Effector memory CD4-positive, alpha-beta T cell (primary cell): ENCODE results near the gene GNAQ.

Experiments
- DNase-seq, 3 donors: peaks; one replicate each; pipeline ENCODE4 v3.0.0-alpha.2; 2020
- H3K27ac ChIP-seq: 2 replicates; pipeline ENCODE4 v1.7.0; 2013; ENCODE audit warnings: mild to moderate bottlenecking, low read length, moderate library complexity; ENCODE audit not compliant: insufficient read depth, poor library complexity, severe bottlenecking
- H3K27me3 ChIP-seq: replicated peaks from 2 replicates; pipeline ENCODE4 v1.7.0; 2013; ENCODE audit warnings: mild to moderate bottlenecking, low read length; ENCODE audit not compliant: insufficient read depth, control insufficient read depth, poor library complexity, severe bottlenecking
- H3K36me3 ChIP-seq: 2 replicates; pipeline ENCODE4 v1.7.0; 2013; ENCODE audit warnings: mild to moderate bottlenecking, low read length, moderate library complexity; ENCODE audit not compliant: control insufficient read depth, insufficient read depth
- H3K4me1 ChIP-seq: 2 replicates; pipeline ENCODE4 v1.7.0; 2013; ENCODE audit warnings: low read length, mild to moderate bottlenecking; ENCODE audit not compliant: control insufficient read depth, insufficient read depth, poor library complexity, severe bottlenecking
- H3K4me3 ChIP-seq: 2 replicates; pipeline ENCODE4 v1.7.0; 2013; ENCODE audit warnings: low read length, low read depth, mild to moderate bottlenecking; ENCODE audit not compliant: insufficient read depth, poor library complexity, severe bottlenecking
- H3K9me3 ChIP-seq: 2 replicates; pipeline ENCODE4 v1.7.0; 2013; ENCODE audit warnings: mild to moderate bottlenecking, low read length, moderate library complexity; ENCODE audit not compliant: control insufficient read depth

Gene GNAQ

DNA sequence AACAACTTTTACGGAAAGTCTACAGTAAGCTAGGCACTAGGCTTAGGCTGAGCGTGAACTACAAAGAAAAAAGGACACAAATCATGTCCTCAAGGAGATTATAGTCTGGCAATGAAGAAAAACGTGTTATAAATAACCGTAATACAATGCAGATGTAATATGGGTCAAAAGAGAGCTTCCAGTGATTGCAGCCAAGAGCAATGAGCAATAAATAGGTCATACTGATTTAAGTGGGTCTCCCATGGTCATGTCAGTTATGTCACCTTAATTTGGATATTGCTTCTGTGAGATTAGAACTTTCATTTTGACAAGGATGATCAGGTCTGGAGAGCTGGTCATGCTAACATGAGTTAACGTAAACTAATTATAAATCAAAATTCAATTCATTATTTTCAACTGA is 224.9 kb downstream of the GNAQ start:
- peaks cover 8% of the 10 kb centered on the region for H3K4me1 ChIP-seq
- no peak overlapping the region for H3K27ac ChIP-seq
- no peak for DNase-seq

DNA sequence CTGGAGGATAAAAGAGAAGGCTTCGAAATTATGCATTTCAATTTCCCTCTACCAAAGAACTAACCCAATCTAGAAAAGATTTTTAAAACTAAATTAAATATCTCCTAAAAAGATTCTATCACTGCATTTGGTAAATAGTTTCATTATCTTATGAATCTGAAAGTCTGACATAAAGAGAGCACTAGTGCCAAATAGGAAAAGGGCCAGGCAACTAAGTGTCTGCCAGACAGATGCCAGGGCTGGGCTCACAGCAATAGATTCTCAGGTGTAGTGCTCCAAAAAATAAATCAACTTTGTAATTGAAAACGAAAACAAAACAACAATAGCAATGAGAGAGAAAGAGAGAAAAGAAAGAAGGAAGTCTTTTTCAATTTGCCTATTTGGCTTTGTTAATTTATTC is 225.8 kb downstream of the GNAQ start:
- DNase-seq, result no peak
- Histone ChIP-seq H3K27ac (no peak overlapping the region), H3K4me1 (peaks cover 8% of the 10 kb centered on the region), H3K4me3 (no peak overlapping the region), H3K27me3 (no peaks in the 10 kb centered on the region), H3K9me3 (no peaks in the 10 kb centered on the region), H3K36me3 (peaks cover 3% of the 10 kb centered on the region)

More for the DNA sequence above, 224.9 kb downstream of the GNAQ start:
- no peaks in the 10 kb centered on the region for H3K9me3 ChIP-seq
- no peak overlapping the region for H3K4me3 ChIP-seq
- peaks cover 3% of the 10 kb centered on the region for H3K36me3 ChIP-seq
- no peaks in the 10 kb centered on the region for H3K27me3 ChIP-seq

DNA sequence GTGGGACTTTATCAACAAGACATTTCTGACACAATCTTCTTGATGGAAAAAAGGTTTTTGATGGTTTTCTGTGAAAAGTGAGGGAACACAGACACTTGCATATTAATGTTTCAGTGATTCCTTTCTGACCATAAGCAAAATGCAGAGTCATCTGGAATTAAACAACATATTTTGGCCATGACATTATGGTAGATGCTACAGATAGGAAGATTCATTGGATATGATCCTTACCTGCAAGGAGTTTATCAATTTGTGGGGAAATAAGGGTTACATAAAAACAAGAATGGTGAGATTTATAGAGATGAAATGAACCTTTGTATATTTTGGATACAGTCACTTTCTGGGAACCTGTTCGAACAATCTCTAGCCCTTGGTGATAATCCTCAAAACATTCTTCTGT is 228.2 kb downstream of the GNAQ start:
- Histone ChIP-seq H3K27ac (no peak overlapping the region), H3K4me1 (peaks cover 5% of the 10 kb centered on the region), H3K36me3 (peaks cover 3% of the 10 kb centered on the region), H3K4me3 (no peak overlapping the region), H3K9me3 (no peaks in the 10 kb centered on the region), H3K27me3 (no peaks in the 10 kb centered on the region)
- no peak for DNase-seq

DNA sequence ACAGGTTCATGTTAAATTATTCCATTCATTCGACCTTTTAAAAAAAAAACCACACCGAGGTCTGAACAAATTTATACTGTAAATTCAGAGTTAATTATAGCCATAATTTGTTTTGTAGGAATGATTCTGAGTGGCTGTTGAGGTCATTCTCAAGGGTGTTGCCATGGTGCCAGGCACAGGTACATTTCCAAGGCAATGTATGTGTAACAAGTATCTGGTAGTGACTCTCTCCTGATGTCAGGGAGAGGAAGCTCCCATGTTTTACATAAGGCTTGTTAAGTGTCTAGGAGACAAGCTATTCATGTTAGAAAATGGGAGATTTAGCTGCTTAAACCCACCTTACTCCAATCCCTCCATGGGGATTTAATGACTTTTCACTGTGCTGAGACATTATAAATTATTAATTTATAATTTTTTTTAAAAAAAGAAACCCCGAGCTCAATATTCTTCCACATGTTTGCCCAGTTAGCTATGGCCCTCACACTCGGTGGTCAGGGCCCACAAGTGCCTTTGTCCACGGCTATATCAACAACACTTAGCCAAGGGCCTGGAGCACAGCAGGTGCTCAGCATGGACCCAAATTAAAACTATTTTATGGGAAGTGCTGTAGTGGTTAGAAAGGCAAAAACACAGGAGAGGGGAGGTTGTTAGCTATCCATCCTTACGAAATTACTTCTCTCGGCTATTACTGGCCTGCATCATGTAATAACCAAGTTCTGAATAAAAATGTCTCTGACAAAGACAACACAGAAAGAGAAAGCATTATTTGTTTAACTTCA is 228.9 kb downstream of the GNAQ start:
- no peak overlapping the region for H3K4me3 ChIP-seq

DNA sequence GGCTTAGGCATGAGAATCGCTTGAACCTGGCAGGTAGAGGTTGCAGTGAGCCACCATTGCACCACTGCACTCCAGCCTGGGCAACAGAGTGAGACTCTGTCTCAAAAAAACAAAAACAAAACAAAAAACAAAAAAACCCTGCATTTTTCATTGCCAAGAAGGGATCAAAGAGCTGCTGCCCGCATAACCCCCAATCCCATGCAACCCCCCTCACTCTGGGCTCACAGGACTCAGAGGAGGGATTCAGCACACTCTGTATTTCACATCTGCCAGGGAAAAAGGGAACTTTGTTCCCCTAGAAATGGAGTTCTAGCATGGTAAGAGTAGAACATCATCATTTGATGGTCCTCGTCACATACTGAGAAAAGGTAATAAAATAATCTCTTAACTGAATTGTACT is 229.5 kb downstream of the GNAQ start:
- no peak for DNase-seq
- Histone ChIP-seq H3K9me3 (no peaks in the 10 kb centered on the region), H3K4me3 (no peak overlapping the region), H3K4me1 (no peaks in the 10 kb centered on the region), H3K27me3 (no peaks in the 10 kb centered on the region), H3K36me3 (peaks cover 3% of the 10 kb centered on the region), H3K27ac (no peak overlapping the region)

More for the DNA sequence above, 228.9 kb downstream of the GNAQ start:
- Histone ChIP-seq H3K36me3 (peaks cover 3% of the 10 kb centered on the region), H3K9me3 (no peaks in the 10 kb centered on the region), H3K4me1 (no peaks in the 10 kb centered on the region), H3K27ac (no peak overlapping the region), H3K27me3 (no peaks in the 10 kb centered on the region)
- no peak for DNase-seq

DNA sequence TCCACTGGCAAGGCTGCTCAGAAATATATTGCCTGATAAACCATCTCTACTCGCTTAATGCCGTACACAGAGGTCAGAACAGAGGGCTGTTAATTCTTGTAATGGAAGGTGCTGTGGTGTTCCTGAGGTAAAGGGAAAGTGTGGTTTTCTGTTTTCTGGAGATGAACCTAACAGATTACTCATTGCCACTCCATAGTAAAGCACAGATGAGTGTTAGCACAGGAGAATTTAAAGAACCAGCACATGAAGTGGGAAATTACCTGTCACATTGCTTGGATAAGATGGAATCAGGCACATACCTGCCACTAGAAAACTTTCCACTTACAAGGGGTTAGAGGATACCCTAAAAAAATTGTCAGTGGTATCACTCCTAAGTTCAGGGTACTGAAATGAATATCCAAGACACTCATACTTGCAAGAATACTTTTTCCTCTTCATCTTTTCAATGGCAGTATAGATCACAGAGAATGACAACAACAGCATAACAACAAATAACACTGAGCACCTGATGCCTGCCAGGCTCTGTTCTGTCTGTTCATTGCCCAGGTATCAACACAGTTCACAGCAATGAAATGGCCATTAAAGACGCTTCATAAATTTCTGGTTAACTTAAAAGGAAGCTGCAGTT is 230.6 kb downstream of the GNAQ start:
- Histone ChIP-seq H3K27ac (no peak overlapping the region), H3K4me1 (no peaks in the 10 kb centered on the region), H3K9me3 (no peaks in the 10 kb centered on the region), H3K4me3 (no peak overlapping the region), H3K27me3 (no peaks in the 10 kb centered on the region), H3K36me3 (peaks cover 3% of the 10 kb centered on the region)
- no peak for DNase-seq

DNA sequence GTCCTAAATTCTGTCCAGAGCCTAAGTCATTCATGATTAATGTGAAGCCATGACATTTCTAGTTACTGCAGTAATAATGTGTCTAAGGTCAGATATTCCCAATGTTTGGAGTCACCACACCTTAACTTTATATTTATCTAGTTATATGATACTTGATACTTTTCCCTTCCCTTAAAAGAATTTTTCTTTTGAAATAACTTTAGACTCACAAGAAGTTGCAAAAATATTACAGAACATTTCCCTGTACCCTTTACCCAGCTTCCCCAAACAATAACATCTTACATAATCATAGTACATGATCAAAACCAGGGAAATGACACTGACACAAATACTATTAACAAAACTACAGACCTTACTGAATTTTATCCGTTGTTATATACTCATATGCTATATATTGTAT is 233.5 kb downstream of the GNAQ start:
- Histone ChIP-seq H3K9me3 (no peaks in the 10 kb centered on the region), H3K27ac (no peak overlapping the region), H3K4me1 (no peaks in the 10 kb centered on the region), H3K27me3 (no peaks in the 10 kb centered on the region), H3K4me3 (no peak overlapping the region), H3K36me3 (peaks cover under 1% of the 10 kb centered on the region)
- no peak for DNase-seq

DNA sequence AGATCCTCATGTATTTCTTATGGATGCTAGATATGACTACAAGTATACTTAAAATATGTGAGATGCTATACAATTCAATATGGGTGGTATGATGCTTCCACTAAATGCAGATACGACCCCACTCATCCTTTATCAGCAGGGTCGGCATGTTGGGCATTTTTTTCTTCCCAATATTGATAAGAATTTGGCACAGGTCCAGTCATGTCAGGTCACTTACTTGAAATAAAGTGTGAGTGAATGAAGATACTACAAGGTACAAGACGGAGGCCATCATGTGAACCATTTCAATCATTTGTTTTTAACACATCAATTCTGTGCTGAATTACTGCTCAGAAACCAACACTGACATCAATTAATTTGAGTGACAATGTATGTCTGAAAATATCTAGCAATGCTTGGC is 236.6 kb downstream of the GNAQ start:
- Histone ChIP-seq H3K4me1 (no peaks in the 10 kb centered on the region), H3K36me3 (peaks cover 4% of the 10 kb centered on the region), H3K27ac (no peak overlapping the region), H3K9me3 (no peaks in the 10 kb centered on the region), H3K27me3 (no peaks in the 10 kb centered on the region), H3K4me3 (no peak overlapping the region)
- DNase-seq, result no peak

DNA sequence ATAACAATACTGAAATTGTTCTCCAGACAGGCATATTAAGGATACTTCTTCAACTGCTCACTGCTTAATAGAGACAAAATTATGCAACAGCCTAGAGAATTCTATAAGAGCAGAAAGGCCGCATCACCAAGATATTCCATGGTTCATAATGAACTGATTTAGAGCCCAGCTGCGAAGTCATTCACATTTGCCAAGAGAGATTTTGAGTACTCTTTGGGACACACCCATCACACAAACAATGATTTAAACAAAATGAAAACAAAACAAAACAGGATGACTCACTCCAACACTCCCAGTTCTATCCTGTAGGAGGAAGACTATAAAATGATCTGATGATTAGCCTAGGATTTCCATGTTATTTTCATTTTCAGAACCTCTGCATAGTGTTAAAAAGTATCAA is 237.8 kb downstream of the GNAQ start:
- H3K4me3 ChIP-seq, result no peak overlapping the region
- peaks cover 4% of the 10 kb centered on the region for H3K36me3 ChIP-seq
- DNase-seq, result no peak
- H3K27me3 ChIP-seq, result no peaks in the 10 kb centered on the region
- H3K27ac ChIP-seq, result no peak overlapping the region
- H3K4me1 ChIP-seq, result no peaks in the 10 kb centered on the region
- no peaks in the 10 kb centered on the region for H3K9me3 ChIP-seq

DNA sequence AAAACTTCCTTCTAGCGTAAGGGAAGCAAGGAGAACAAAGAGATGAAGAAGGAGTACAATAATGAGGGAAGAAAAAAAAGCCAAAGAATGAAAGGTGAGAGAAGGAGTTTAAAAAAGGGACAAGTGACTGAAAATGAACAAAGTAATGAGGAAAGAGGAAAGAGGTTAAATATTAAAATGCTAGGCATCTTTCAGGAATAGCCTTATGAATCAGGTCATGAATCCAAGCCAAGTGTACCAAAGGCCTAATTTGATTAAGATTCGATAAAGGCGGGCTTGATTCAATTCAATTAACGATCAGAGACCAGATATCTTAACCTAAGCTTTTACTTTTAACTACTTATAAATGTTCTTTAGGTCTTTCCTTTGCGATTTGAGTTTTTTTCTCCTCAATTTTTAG is 241.7 kb downstream of the GNAQ start:
- H3K9me3 ChIP-seq, result no peaks in the 10 kb centered on the region
- no peaks in the 10 kb centered on the region for H3K27me3 ChIP-seq
- H3K36me3 ChIP-seq, result peaks cover 4% of the 10 kb centered on the region
- no peak overlapping the region for H3K4me3 ChIP-seq
- DNase-seq, result no peak
- H3K4me1 ChIP-seq, result no peaks in the 10 kb centered on the region
- H3K27ac ChIP-seq, result no peak overlapping the region
